Glomerular visceral epithelial cell (primary cell): ENCODE data around the gene ATG4B.

Experiments used
- DNase-seq: peaks from one replicate; pipeline ENCODE4 v3.0.0-alpha.2; 2016; ENCODE audit errors: extremely low spot score

Gene ATG4B

DNA sequence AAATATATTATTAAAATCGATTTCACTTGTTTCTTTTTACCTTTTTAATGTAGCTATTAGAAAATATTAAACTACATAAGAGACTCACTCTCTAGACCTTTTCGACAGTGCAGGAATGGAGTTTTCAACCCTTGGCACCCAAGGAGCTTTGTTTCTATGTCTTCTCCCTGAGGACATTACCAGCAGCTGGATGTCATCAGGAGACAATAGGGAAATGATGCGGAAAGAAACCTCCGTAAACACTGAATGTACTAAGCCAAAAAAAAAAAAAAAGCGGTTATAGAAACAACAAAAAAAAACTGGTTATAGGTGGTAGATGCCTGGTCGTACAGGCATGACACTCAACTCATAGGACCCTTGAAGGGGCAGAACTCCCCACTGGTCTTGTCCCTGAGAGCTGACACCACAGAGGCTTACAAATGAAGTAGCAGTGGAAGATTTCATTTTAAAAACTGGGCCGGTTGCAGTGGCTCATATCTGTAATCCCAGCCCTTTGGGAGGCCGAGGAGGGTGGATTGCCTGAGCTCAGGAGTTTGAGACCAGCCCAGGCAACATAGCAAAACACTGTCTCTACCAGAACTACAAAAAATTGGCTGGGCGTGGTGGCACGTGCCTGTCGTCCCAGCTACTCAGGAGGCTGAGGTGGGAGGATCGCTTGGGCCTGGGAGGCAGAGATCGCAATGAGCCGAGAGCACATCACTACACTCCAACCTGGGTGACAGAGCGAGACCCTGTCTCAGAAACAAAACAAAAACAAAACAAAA, 24.3 kb upstream of the ATG4B start:
- DNase-seq = no peak

DNA sequence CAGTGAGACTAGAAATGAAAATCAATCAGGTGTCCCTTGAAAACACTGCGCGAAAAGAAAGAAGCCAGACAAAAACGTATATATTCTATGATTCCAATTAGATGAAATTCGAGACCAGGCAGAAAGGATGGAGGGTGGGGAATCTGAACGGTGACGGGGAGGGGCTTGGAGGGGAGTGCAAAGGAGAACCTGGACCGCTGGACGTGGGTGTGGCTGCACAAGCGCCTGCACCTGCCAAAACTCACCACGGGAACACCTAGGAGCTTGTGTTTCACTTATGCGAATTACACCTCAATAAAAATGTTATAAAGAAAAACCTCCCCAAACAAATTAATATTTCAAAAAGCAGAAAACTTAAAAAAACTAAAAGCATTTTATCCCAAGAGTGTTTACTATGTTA, 22.5 kb upstream of the ATG4B start:
- DNase-seq = no peak

DNA sequence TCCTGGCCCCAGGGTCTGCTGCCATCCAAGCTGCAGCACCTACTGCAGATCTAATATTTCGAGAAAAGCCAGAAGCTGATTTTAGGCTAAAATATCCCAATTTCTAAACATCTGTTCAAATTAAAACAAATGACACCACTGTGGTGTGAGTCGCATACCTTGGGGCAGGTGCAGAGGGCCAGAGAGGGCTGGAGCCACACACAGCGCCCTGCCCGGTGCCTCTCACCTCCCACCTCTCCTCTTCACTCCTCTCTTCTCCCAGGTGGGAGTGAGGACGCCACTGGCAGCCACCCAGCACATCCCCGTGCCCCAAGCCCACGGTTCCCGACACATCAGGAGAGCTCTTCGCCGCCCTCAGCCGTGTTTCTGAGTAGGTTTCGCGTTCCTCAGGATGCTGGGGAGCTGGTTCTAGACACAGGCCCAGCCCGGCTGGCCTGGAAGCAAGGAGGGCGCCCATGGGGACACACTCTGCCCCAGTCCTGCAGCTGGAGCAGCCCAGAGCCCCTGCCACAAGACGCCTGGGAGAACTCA, 21.9 kb upstream of the ATG4B start:
- no peak for DNase-seq

DNA sequence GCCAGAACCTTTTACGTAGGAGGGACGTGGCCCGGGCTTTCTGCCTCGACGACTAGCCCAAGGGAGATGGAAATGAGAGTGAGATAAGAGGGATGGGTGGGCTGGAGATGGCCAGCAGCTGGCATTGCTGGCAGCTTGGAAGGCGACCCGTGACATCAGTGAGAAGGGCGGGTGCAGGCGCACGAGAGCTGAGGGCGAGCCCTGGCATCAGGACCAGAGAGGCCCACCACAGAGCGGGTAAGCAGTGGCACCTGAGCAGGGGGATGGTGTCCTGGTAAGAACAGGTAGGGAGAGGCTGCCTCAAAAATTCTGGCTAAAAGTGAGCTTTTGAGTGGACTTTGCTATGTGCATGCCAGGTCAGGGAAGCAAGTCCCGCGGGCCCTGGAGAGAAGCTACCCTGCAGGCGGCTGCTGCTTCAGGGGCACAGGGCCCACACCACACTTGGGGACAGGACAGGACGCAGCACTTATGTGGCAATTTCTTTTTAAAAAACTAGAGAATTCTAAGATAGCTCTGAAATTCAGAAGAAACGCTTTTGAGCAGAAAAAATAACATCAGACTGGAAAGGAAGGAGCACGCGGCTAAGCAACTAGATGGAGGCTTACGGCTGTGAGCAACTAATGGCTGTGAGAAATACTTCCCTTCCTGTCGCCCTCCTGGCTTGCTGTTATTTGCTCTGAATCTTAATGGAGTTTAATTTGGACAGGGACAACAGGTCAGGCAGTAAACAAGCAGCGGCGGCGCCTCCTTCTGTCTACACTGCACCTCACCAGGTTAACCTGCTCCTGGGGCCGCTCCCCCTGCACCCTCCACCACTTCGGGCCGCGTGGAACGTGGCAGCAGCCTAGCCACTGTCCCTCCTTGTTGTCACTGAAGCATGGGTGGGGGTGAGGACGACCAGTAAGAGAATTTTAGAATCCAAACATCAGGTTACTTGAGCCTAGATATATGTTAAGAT, 21.0 kb upstream of the ATG4B start:
- no peak for DNase-seq

DNA sequence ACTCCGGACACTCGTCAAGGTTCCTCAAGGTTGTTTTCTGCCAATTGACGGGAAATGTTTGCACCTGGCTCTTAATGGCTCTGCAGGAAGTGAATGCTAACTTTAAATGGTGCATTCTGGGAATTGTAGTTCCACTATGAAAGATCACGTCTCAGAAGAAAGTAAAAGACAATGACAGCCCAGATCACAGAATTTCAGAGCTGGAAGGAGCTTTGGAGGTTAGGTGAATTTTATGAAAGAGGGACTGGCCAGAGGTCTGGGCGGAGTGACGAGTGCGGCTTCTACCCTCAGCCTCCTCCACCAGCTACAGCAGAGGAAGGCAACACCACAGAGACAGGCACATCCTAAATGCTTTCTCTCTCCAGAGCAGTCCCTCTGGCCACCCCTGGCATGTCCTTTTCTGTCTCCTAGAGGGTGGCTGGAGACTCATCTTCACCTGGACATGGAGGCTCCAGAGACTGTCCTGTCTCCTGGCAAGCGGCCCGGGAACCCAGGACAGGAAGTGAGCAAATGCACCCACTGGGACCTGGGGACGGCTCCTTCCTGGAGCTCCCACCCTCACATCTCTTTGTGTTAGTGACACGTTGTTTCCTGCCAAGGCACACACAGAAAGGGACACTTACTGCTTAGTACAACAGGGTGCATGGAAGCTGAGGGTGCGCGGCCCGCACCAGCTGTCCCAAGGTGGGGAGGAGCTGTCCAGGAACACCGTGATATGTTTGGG, 19.9 kb upstream of the ATG4B start:
- DNase-seq = no peak

DNA sequence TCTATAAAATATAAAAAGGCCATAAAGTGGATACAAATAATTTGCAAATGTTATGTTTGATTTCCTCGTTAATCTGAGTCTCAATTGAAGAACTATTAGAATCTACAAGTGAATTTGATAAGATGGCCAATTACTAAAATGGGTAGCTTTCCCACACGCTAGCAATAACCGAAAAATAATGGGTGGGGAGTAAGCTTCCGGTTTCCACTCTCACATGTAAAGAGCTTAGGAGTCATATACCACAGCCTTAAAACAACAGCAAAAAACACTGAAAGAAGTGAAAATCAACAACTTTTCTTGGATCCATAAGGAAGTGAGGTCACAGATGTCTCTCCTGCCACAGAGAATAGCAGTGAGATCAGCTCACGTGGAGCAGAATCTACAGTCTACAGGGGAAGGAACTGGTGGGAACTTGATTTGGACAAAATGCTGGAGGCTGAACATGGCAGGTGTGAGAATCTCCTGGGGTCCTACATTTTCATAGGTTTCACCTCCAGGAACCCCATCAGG, 19.1 kb upstream of the ATG4B start:
- DNase-seq = no peak

DNA sequence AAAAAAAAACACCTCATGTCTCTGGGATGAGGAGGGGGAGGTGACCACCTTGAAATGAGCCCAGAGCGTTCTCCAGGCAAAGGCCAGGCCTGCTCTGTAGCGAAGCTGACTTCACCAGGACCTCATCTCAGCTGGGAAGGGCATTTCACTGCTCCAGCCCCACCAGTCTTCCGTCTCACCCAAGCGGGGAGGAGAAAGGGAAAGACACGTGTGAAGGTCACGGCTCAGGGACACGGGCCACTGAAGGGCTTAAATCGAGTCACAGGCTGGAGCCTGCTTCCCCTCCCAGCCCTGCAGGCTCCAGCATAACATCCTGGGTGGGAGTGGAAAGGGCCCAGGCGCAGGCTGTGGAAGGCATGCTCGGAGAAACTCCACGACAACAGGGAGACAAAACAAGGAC, 18.7 kb upstream of the ATG4B start:
- no peak for DNase-seq

DNA sequence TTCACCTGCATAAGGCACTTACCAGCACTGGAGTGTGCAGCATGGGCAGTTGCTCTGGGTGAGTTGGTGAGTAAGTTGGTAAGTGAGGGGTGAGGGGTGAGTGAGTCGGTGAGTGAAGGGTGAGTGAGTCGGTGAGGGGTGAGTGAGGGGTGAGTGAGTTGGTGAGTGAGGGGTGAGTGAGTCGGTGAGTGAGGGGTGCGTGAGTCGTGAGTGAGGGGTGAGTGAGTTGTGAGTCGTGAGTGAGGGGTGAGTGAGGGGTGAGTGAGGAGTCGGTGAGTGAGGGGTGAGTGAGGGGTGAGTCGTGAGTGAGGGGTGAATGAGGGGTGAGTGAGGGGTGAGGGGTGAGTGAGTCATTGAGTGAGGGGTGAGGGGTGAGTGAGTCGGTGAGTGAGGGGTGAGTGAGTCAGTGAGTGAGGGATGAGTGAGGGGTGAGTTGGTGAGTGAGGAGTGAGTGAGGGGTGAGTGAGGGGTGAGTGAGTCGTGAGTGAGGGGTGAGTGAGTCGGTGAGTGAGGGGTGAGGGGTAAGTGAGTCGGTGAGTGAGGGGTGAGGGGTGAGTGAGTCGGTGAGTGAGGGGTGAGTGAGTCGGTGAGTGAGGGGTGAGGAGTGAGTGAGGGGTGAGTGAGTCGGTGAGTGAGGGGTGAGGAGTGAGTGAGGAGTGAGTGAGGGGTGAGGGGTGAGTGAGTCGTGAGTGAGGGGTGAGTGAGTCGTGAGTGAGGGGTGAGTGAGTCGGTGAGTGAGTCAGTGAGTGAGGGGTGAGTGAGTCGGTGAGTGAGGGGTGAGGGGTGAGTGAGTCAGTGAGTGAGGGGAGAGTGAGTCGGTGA, 17.7 kb upstream of the ATG4B start:
- DNase-seq = no peak

DNA sequence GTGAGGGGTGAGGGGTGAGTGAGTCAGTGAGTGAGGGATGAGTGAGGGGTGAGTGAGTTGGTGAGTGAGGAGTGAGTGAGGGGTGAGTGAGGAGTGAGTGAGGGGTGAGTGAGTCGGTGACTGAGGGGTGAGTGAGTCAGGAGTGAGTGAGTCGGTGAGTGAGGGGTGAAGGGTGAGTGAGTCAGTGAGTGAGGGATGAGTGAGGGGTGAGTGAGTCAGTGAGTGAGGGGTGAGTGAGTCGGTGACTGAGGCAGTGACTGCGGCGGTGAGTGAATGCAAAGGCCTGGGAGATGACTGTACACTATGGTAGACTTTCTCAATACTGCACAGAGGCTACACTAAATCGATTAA, 17.1 kb upstream of the ATG4B start:
- no peak for DNase-seq

DNA sequence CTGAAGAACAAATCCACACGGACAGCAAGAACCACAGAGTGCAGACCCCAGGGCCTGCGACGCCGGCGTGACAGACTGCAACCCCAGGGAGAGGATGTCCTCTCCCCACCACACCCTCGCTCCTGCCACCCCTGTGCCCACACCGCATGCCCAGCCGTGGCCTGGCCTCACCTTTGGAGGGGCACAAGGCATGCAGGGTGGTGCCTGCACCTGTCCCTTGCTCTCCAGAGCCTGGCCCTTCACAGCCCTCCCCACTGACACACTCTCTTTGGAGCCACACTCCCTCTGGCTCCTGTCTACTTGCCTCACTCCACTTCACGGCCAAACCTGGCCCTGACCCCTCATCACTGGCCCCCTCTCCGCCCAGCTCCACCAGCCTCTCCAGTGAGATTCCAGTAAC, 9.8 kb upstream of the ATG4B start:
- DNase-seq = no peak

DNA sequence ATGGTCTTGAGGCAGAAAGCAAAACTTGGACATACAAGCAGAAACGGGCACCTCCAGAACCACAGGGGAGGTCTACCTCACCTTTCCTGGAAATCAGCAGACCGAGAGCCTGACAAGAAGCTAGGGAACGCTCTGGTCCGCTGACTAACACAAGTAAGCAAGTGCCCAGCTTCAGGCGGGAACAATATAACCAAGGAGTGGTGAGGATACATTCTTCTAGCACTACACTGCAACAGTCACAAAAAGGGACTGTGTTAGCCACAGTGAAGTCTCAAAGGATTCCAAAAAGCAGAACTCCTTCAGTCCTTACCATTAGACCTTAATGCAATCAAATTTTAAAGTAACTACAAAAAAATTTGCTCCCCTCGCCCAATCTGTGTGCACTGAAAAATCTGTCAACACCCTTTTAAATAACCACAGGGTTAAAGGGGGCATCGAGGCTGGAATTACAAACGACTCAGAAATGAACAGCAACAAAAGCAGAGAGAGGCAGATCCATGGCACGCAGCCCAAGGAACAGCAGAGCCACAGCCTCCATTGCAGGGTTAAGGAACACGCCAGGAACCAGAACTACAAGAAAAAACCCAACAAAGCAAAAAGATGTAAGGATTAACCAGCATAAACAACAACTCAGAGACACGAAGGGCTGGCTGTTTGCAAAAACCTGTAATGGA, 7.6 kb upstream of the ATG4B start:
- DNase-seq = peak; percentile 68

DNA sequence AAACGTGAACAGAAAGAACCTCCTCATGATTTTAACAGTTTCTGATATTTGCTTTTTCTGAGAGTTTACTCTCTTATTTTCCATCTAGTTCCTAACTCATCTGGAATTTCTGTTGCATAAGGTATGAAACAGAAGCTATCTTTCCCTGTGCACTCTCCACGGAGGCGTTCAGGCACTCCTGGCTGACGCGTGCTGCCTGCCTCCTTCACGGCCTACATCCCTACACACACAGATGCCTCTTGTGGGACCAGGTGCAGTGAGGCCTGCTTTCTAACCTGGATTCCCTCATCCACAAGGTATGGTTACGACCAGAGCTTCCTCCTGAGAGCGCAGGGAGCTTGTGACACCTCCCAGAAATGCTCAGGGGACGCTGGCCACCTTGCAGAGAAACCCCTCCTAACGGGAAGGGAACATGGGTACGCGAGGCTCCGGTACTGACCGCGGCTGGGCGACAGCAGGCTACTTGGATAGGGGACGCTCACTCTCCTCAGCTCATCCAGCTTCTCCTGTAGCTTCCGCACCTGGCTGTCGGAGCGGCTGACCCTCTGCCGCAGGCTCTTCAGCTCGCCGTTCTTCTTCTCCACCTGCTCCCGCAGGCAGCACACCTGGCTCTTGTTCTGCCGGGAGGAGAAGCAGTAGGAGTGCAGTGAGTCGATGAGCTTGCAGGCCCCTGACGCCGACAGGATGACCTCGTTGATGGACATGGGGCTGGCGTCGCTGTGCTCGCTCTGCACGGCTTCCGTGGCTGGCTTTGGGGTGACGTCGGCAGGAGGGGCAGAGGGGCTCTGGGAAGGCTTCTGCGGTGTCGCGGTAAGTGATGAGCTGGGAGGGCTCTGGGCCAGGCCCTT, 4.8 kb upstream of the ATG4B start:
- no peak for DNase-seq

DNA sequence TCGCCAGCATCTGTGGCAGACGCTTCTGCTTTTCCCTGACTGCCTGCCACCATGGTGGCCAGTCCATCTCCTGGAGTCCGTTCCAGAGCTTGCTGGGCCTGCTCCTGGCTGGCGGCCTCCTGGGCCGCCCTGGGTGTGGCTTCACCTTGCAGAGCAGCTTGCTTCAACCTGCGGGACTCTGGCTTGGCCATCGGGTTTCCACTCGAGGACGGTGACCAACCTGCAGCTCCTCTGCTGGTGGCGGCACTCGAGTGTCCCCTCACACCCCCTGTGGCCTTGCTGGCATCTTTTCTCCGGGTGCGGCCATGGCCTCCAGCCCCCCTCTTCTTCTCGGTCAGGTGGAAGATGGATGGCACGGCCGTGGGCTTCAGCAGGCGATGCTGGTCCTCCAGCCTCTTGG, 3.9 kb upstream of the ATG4B start:
- DNase-seq = no peak

DNA sequence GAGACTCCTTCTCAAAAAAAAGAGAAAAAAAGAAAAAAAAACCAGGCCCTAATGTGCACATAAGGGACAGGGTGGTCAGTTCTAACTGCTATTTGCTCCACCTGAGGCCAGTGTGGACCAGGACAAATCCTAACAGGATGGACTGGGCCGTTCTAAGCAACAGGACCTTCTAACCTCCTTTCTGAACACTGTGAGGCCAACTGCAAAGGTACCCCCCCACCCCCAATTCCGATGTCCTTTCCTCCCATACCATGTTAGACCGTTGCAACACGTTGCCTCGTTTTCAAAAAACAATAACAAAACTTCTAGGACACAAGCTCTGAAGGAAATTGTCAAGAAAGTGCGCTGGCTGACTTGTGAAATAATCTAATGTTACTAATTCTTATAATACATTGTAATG, 1.7 kb upstream of the ATG4B start:
- peak; percentile 6 for DNase-seq

DNA sequence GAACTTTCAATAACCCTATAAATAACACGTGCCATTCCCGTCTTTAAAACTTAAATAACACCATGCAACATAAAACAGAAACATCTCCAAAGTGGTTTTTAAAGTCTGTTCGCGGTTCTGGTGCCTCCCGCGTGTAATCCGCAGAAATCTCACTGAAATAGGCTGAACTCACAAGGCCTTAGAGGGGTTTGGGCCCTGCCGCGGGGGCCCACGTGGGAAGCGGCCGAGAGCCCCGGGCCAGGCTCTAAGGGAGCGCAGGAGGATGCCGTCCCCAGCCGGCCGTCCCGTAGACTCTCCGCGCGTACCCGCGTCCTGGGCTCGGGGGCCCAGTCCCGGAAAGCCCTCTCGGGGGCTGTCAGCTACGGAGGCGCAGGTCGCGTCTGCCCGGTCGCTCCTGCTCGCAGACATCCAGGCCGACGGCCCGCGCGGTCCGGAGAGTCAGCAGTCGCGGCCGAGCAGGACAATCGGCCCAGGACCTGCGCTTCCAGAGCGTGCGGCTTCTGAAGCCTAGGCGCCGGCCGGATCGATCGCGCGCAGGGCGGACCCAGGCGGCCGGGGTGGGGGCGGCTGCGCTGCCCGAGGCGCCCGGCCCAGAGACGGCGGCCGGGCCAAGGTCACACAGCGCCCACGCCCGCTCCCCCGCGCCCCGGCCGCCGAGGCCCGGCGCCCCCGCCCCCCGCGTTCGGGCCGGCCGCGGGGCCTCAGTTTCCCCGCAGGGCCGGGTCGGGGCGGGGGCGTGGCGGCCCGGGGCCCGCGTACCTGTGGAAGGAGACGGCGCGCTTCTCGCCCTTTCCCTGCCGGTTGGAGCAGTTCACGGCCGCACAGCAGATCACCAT, 1.1 kb upstream of the ATG4B start:
- peak; percentile 44 for DNase-seq

DNA sequence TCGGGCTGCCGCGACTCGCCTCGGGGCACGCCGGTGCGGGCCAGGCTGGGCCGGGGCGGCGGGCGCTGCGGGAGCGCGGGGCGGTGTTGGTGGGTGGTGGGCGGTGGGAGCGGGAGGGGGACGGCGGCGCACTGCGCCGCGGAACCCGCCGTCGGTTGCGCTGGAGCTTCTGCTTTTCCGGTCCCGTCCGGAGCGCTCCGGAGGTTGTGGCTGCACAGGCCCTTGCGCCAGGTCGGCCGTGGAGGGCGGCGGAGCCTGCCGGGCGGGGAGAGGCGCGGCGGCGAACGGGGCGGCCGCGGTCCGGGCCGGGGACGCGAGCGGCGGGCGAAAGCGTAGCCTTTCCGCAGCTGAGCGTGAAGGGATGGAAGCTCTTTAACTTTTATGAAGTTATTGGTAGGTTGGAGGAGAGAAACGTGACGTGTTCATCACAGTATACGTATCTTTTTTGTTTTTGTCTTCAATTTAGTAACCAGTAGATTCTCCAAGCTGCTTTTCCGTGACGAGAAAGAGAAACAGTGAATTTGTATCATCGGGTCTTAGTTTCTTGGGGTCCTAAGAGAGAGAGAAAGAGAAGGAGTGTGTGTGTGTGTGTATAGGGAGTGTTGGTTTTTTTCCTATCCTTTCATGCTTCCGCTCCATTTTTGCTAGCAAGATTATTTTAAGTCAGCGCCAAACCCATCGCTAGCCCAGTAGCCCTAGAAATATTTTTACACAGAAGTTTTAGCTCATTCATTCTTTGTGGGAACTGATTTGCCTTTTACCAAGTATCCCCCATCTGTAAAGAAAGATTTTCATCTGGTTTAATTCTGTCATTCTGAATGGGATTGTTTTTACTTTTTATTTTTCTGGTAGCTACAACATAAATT, 535 bp downstream of the ATG4B start:
- peak; percentile 32 for DNase-seq

DNA sequence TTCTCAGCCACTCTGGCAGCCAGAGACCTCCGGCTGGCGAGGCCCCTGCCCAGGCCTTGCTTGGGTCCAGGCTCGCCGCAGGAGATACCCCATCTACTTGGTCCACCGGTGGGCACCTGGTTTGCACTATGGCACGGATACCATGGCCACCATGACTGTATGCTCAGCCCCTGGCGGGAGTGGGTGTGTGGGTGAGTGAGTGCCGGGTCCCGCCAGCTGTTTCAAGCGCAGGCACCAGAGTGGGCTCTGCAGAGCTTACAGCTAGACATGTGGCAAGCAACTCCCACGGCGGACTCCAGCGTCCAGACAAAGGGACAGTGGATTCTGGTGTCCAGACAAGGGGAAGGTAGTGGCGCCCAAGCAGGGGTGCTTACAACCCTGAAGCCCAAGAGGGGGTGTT, 1.4 kb downstream of the ATG4B start:
- no peak for DNase-seq

DNA sequence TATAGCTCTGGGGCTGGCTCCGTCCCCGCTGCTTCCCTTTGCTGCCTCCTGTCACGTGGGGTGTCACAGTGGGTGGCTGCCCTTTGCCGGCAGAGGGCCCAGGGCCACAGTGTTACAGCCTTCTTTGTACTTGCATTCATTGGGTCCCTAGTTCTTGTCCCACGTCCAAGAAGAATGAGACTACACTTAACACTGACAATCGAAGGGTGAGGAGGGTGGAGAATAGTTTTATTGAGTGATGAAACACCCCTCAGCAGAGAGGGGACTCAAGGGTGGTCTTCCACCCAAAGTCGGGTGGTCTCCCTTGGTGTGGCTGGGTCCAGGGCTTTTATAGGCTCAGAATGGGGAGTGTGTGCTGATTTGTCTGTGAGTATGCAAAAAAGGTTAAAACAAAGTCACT, 1.9 kb downstream of the ATG4B start:
- DNase-seq = no peak
